ENCODE measurements around the gene NR2F1-AS1.

The NR2F1-AS1 gene

GRCh38 chr5:93364378-93364777 lies 216.6 kb downstream of the NR2F1-AS1 start:
- TF ChIP-seq TAF1 (IDR thresholded peaks at IDR 0.05; ENCODE audit: borderline replicate concordance, insufficient read depth, low read length), result no peak
- TF ChIP-seq POLR2AphosphoS5 (IDR thresholded peaks at IDR 0.05; ENCODE audit: low read depth, low read length), result no peak
- no peak for TF ChIP-seq FOXP2 (optimal IDR thresholded peaks at IDR 0.05; ENCODE audit: borderline replicate concordance, extremely low read depth, extremely low read length, insufficient read depth)
- TF ChIP-seq REST (IDR thresholded peaks at IDR 0.05; ENCODE audit: insufficient read depth in 1 of 2, low read depth in 2 of 2, low read length in 2 of 2), result no peak
- no peak for TF ChIP-seq SIN3A (IDR thresholded peaks at IDR 0.05; ENCODE audit: borderline replicate concordance, insufficient read depth, low read length)

GRCh38 chr5:93360436-93361088 lies 220.5 kb downstream of the NR2F1-AS1 start:
- TF ChIP-seq SIN3A (IDR thresholded peaks at IDR 0.05; ENCODE audit: borderline replicate concordance, insufficient read depth, low read length) (no peak), POLR2AphosphoS5 (IDR thresholded peaks at IDR 0.05; ENCODE audit: low read depth, low read length) (no peak), REST (IDR thresholded peaks at IDR 0.05; ENCODE audit: insufficient read depth in 1 of 2, low read depth in 2 of 2, low read length in 2 of 2) (no peak), TAF1 (IDR thresholded peaks at IDR 0.05; ENCODE audit: borderline replicate concordance, insufficient read depth, low read length) (no peak), FOXP2 (optimal IDR thresholded peaks at IDR 0.05; ENCODE audit: borderline replicate concordance, extremely low read depth, extremely low read length, insufficient read depth) (no peak)

GRCh38 chr5:93359960-93360305 lies 221.1 kb downstream of the NR2F1-AS1 start:
- no peak for TF ChIP-seq TAF1 (IDR thresholded peaks at IDR 0.05; ENCODE audit: borderline replicate concordance, insufficient read depth, low read length)
- no peak for TF ChIP-seq REST (IDR thresholded peaks at IDR 0.05; ENCODE audit: insufficient read depth in 1 of 2, low read depth in 2 of 2, low read length in 2 of 2)
- no peak for TF ChIP-seq SIN3A (IDR thresholded peaks at IDR 0.05; ENCODE audit: borderline replicate concordance, insufficient read depth, low read length)
- TF ChIP-seq FOXP2 (optimal IDR thresholded peaks at IDR 0.05; ENCODE audit: borderline replicate concordance, extremely low read depth, extremely low read length, insufficient read depth), result no peak
- TF ChIP-seq POLR2AphosphoS5 (IDR thresholded peaks at IDR 0.05; ENCODE audit: low read depth, low read length), result no peak
